ENCODE data around the gene CAST. TPM values are rescaled to one million over a fixed set of nuclear protein-coding genes. Genes with fewer than 3 reads are reported as not detected.

CAST gene
- total and polyA plus RNA-seq, 9 donors: 97.6 to 135 (median 116) TPM

DNA sequence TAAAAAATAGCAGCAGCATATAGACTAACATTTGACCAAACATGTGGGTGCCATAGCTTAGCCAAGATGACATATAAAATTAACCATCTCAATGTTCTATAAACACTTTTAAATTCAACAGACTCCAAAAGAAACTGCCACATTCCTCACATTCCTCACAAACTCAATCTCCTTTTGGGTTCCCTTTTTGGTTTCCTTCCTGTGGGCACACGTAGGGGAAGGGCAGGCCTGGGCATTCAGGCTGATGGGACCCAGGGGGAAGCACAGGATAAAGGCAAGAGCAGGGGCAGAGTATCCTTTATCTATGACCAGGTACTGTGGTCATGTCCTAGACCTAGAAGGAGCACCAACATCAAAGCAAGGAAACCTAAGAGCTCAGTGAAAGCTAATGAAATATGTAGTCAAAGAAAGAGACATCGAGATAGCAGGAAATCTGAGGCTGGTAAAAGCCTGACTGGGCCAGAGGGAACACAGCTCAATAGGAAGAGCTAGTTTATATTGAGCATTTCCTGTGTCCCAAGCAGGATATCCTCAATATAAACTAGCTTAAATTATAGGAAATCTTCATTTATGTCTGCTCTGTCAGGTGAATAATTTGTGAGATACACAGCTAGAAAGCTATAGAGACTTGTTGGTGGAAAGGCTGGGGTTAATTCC is 159.2 kb downstream of the CAST start:
- Histone ChIP-seq H3K4me1 (ENCODE audit: control insufficient read depth, insufficient read depth, low read length) (no peaks in the 10 kb centered on the region), H3K27ac (ENCODE audit: low read length) (no peak overlapping the region), H3K27me3 (ENCODE audit: control insufficient read depth, insufficient read depth, low read length) (no peaks in the 10 kb centered on the region), H3K36me3 (ENCODE audit: control insufficient read depth, insufficient read depth, low read length) (no peaks in the 10 kb centered on the region), H3K4me3 (ENCODE audit: low read length) (no peak overlapping the region), H3K9me3 (replicated peaks; ENCODE audit: control insufficient read depth, low read depth, low read length) (no peaks in the 10 kb centered on the region)
- DNase-seq: no peak
- WGBS (ENCODE audit: insufficient coverage): no CpG with 5 or more reads among the region's 2 CpGs

DNA sequence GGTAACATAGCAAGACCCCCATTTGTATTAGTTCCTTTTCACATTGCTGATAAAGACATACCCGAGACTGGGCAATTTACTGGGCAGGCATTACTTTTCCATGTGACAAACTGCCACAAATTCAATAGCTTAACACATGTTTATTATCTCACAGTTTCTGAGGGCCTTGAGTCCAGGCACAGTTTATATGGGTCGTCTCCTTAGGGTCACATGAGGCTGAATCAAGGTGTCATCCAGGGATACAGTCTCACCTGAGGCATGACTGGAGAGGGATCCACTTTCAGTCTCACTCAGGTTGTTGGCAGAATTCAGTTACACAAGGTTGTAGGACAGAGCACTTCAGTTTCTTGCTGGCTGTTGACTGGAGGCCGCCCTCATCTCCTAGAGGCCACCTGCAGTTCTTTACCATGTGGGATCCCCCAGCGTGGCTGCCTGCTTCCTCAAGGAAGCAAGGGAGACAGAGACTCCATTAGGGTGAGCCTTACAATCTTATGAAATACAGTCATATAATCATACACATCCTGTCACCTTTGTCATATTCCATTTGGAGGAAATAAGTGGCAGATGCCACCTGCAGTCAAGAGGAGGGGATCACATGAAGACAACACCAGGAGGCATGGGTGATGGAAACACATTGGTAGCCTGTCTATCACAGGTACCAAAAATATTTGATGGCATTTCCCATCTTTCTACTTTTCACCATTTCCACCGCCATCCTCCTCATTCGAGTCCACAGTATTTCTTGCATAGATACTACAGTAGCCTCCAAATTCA is 160.7 kb downstream of the CAST start:
- DNase-seq: no peak
- Histone ChIP-seq H3K9me3 (replicated peaks; ENCODE audit: control insufficient read depth, low read depth, low read length) (no peaks in the 10 kb centered on the region), H3K27me3 (ENCODE audit: control insufficient read depth, insufficient read depth, low read length) (no peaks in the 10 kb centered on the region), H3K27ac (ENCODE audit: low read length) (no peak overlapping the region), H3K36me3 (ENCODE audit: control insufficient read depth, insufficient read depth, low read length) (no peaks in the 10 kb centered on the region), H3K4me1 (ENCODE audit: control insufficient read depth, insufficient read depth, low read length) (no peaks in the 10 kb centered on the region), H3K4me3 (ENCODE audit: low read length) (no peak overlapping the region)
- 92% methylated on average over 5 of the region's 6 CpGs for WGBS (ENCODE audit: insufficient coverage)

DNA sequence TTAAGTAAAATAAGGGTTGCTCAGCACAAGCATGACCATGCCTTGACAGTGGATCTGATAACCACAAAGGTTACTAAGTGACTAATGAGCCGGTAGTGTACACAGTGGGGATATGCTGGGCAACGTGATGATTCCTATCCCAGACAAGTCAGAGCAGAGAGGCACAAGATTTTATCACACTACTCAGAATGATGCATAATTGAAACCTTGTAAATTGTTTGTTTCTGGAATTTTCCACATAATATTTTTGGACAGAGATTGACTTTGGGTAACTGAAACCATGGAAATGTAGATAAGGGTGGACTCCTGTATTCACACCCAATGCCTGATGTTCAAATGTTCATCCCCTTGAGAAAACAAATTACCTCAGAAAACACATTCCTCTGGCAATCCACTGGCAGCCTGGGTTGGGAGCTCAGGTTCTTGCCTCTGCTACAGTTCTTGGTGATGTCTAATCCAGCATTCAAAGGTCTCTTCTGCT is 161.8 kb downstream of the CAST start:
- H3K36me3 ChIP-seq (ENCODE audit: control insufficient read depth, insufficient read depth, low read length): no peaks in the 10 kb centered on the region
- no peaks in the 10 kb centered on the region for H3K27me3 ChIP-seq (ENCODE audit: control insufficient read depth, insufficient read depth, low read length)
- no peaks in the 10 kb centered on the region for H3K4me1 ChIP-seq (ENCODE audit: control insufficient read depth, insufficient read depth, low read length)
- no peak overlapping the region for H3K27ac ChIP-seq (ENCODE audit: low read length)
- DNase-seq: no peak
- no peaks in the 10 kb centered on the region for H3K9me3 ChIP-seq (replicated peaks; ENCODE audit: control insufficient read depth, low read depth, low read length)
- no CpG with 5 or more reads among the region's 2 CpGs for WGBS (ENCODE audit: insufficient coverage)
- no peak overlapping the region for H3K4me3 ChIP-seq (ENCODE audit: low read length)

Other genes starting within 250 kb of the CAST start
- gene PCSK1, start 229.1 kb upstream of the CAST start, total RNA-seq: not detected
- under 1 TPM in 6 of 8 donors, not detected in 2; 0.04 to 0.58 (median 0.08) TPM for gene PCSK1, start 229.1 kb upstream of the CAST start, polyA plus RNA-seq (ENCODE audit: insufficient read depth in 1 of 8, insufficient read length in 8 of 8, low replicate concordance in 1 of 8)
- gene ERAP1, start 145.6 kb downstream of the CAST start, total RNA-seq: 21.4 TPM
- gene ERAP1, start 145.6 kb downstream of the CAST start, polyA plus RNA-seq (ENCODE audit: insufficient read depth in 1 of 8, insufficient read length in 8 of 8, low replicate concordance in 1 of 8): 10 to 100 TPM; 19.3 to 29.2 (median 22.1) TPM
- 2.1 TPM for gene ERAP2, start 214.1 kb downstream of the CAST start, total RNA-seq
- 10 to 100 TPM in 2 of 8 donors, 1 to 10 TPM in 6; 1.2 to 15.4 (median 8.3) TPM for gene ERAP2, start 214.1 kb downstream of the CAST start, polyA plus RNA-seq (ENCODE audit: insufficient read depth in 1 of 8, insufficient read length in 8 of 8, low replicate concordance in 1 of 8)

Measured in muscle of leg (tissue), 11 donors.